Measurements from ENCODE around the gene SRSF5. TPM values are rescaled to one million over a fixed set of nuclear protein-coding genes. Genes with fewer than 3 reads are reported as not detected.

The SRSF5 gene
- total and polyA plus RNA-seq, 2 donors (not counting 3 experiments of a cell fraction or from before 2014, with no cell fraction given): 192 to 253 TPM

DNA sequence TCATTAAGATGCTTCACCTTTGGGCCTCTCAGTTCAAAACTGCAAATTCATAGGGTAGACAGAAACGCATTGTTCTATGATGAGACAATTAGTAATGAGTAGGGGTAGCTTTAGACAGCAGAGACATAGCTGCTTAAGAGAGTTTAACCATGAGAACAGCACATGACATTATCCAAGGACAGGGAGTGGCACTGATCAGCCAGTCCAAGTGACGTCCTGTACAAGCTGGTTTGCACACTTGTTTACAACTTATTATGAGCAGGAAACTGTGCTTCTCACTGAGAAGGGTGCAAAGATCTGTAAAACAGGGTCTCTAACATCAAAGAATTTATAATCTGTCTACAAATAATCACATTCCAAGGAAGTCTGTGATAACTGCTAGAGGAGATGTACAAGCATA lies 11.2 kb upstream of the SRSF5 start:
- dilution Hi-C loops (cut with MboI; ENCODE audit: extremely low pct_ligation_motif_present, low sequenced_read_pairs) (no loop called here), intact Hi-C loops (cut with micrococcal nuclease) (no loop called here)
- Histone ChIP-seq H3K9ac (replicated peaks; ENCODE audit: extremely low read depth, insufficient read depth, low read length) (no peak overlapping the region), H3K4me1 (ENCODE audit: control insufficient read depth, extremely low read depth, insufficient read depth, low read length) (peaks cover 8% of the 10 kb centered on the region), H3K27ac (ENCODE audit: insufficient read depth, low read depth, low read length) (no peak overlapping the region), H3K4me2 (ENCODE audit: insufficient read depth, low read length) (no peak overlapping the region), H3K4me3 (replicated peaks in 1 of 3; ENCODE audit: insufficient read depth in 1 of 3, low read depth in 1 of 3, low read length in 3 of 3) (no peak overlapping the region), H3K9me1 (replicated peaks; ENCODE audit: control insufficient read depth, extremely low read depth, insufficient read depth, low read length) (no peaks in the 10 kb centered on the region), H3K36me3 (ENCODE audit: control insufficient read depth in 2 of 2, extremely low read depth in 1 of 2, insufficient read depth in 2 of 2, low read length in 2 of 2) (no peaks in the 10 kb centered on the region), H3K79me2 (ENCODE audit: control insufficient read depth, insufficient read depth, low read length) (no peaks in the 10 kb centered on the region), H2AFZ (ENCODE audit: low read depth, low read length) (no peak overlapping the region), H3K9me3 (replicated peaks; ENCODE audit: control insufficient read depth, insufficient read depth, low read length) (no peaks in the 10 kb centered on the region), H3K27me3 (ENCODE audit: control insufficient read depth in 2 of 2, insufficient read depth in 2 of 2, low read length in 2 of 2) (no peaks in the 10 kb centered on the region), H4K20me1 (replicated peaks; ENCODE audit: control insufficient read depth, extremely low read depth, insufficient read depth, low read length) (no peaks in the 10 kb centered on the region)
- DNase-seq (ENCODE audit: low read depth, low spot score) (no peak), FAIRE-seq (no peak)
- POLR2A ChIA-PET: no interaction called here
- TF ChIP-seq POLR2A (IDR thresholded peaks at IDR 0.05; ENCODE audit: low read depth, low read length): no peak
- TF ChIP-seq POLR2AphosphoS5 (IDR thresholded peaks at IDR 0.05; ENCODE audit: insufficient read depth, low read depth, low read length): no peak
- no peak for TF ChIP-seq EZH2 (IDR thresholded peaks at IDR 0.05; ENCODE audit: borderline replicate concordance, low read depth, low read length, severe bottlenecking)
- TF ChIP-seq FOS (IDR thresholded peaks at IDR 0.05; ENCODE audit: borderline replicate concordance, insufficient read depth, low read length): no peak
- TF ChIP-seq JUN (IDR thresholded peaks at IDR 0.05; ENCODE audit: borderline replicate concordance, insufficient read depth, insufficient read length, low read depth): no peak
- no peak for TF ChIP-seq GATA2 (IDR thresholded peaks at IDR 0.05; ENCODE audit: insufficient read depth, insufficient read length, low read depth, low read length)
- TF ChIP-seq MAX (IDR thresholded peaks at IDR 0.05; ENCODE audit: insufficient read depth, insufficient read length): no peak
- no peak for TF ChIP-seq CTCF (IDR thresholded peaks at IDR 0.05; ENCODE audit: extremely low read depth in 1 of 2, insufficient read depth in 1 of 2, low read depth in 1 of 2, low read length in 2 of 2)
- TF ChIP-seq MYC (IDR thresholded peaks at IDR 0.05; ENCODE audit: low read depth, low read length): no peak
- no TSS peak for BruUV-seq (replicated peaks)
- CTCF ChIA-PET: interaction anchor here (1.1 to 1.7 kb wide), 2 partner anchors 11 to 25 kb away, joined by 3 to 5 read pairs; no protein-coding TSS in a partner anchor

Data from endothelial cell of umbilical vein (primary cell).